HG03354 (cell line): Measurements from ENCODE around the gene CELSR1.

Experiments
- ATAC-seq: cut with Tn5 transposase; IDR thresholded peaks from one replicate; pipeline ENCODE4 v1.9.1; 2021; ENCODE audit warnings: mild to moderate bottlenecking; ENCODE audit not compliant: unreplicated experiment, poor library complexity, severe bottlenecking

CELSR1 gene

DNA sequence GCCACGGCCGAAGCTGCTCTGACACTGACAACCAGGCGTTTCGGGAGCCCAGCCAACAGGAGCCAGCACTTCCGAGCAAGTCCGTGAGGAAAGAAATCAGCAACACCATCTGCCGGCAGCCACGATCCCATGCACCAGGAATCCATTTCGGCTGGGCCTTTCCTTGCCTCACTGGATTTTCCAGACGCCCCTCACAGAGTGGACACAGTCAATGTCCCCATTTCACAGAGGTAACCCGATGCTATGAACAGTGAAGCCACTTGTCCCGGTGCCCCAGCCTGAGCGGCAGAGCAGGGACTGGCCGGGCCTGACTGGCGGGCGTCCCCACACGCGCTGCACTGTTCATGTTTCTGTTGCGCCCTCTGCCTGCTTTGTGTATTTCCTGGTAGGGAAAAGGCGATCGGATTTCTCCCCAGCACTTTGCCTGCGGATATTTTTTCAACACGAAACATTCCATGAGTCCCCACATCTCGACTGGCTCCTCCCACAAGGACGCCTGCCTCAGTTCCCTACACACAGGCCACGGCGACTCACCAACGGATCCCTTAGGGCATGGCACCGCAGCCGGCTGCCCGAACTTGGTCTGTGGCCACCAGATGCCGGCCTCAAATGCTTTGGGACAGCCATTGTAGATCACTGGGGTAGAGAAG lies 146.6 kb downstream of the CELSR1 start:
- ATAC-seq = no peak

DNA sequence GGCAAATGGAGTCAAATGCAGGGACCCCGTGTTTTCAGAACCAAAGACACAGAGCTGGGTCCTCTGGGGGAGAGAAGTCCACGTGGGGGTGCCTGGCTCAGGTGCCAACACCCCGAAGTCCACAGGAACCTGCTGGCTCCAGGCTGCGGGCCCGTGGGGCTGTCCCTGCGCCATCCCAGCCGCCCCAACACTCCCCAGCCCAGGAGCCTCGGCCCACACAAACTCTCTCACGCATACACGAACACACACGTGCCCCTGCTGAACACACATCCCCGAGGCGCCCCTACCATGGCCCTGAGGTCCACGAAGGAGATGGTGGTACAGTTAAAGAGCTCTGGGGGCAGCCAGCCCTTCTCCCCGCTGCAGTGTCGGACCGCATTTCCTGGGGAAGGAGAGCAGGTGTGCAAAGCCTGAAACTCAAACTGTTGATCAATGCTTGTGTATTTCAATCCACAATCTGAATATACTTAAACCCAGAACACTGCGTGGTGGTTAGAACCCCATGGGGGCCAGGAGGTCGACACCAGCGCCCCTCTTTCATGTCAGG lies 147.2 kb downstream of the CELSR1 start:
- no peak for ATAC-seq

DNA sequence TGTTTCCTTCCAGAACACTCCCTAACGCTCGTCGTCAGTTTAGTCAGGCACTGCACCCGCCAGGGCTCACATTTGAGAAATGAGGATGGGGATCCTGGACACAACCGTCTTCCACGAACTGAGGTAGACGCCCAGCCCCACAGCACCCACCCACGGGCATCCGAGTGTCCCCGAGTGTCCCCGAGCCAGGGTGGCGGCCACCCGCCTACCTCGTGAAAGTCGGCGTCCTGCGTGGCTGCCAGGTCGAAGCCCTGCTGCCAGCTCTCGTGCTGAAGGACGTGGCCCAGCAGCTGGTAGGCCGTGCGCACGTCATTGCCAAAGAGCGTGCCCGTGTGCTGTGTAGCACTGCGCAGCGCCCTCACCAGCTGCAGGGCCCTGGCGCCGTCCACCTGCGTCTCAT lies 148.3 kb downstream of the CELSR1 start:
- no peak for ATAC-seq

DNA sequence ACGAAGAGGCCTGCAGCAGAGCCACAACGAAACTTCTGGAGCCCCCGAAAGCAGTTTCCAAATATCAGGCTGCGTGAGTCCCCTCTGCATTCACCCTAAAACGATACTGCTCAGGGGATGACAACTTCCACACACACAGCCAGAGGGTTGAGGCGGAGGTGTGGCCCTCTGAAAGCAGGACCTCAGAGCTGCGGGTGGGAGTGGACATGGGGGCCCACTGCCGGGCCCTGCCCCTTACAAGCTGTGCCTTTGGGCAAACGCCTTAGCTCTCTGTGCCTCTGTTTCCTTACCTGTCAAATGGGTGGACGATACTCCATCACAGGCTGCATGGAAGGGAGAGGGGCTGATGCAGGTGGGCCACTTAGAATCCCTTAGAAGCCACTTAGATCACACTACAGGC lies 148.8 kb downstream of the CELSR1 start:
- ATAC-seq = no peak

DNA sequence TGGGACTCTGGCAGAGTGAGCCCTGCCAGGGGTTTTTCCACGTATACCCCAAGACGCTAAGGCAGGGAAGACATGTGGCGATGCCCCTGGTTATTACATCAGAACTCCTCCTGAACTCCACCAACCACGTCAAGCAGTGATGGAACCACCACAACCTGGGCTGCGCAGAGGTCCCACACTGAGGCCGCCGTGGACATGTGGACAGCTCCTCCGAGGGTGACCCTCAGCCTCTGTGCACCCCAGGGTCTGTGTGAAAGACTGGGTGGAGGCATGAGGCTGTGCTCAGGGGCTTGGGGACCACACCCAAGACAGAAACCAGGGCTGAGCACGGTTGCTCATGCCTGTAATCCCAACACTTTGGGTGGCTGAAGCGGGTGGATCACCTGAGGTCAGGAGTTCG lies 149.7 kb downstream of the CELSR1 start:
- ATAC-seq = no peak

DNA sequence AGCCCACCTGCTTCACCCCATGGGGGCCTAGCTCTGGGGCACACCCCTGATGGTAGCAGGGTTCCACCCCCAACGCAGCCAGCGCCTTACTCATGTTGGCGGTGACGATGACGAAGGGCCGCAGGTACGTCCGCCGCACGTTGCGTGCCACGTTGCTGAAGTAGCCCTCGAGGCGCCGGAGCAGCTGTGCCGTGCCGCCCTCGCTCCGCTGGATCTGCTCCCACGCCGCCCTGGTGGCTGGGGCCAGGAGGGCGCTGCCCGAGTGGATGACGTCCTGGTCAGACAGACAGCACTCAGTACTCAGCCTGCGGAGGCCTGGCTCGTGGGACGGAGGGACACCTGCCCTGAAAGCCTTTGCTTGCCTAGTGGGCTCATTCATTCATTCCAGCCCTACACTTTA lies 151.1 kb downstream of the CELSR1 start:
- ATAC-seq = no peak

DNA sequence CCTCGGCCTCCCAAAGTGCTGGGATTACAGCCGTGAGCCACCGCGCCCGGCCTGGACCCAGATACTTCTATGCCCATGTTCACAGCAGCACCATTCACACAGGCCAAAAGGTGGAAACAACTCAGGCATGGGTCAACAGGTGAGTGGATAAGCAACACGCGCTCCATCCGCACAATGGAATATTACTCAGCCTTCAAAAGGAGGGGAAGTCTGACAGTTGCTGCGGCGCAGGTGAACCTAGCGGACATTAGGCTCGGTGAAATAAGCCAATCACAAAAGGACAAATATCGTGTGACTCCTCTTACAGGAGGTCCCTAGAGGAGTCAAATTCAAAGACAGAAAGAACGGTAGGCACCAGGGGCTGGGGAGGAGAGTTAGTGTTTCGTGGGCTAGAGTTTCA lies 154.9 kb downstream of the CELSR1 start:
- no peak for ATAC-seq

DNA sequence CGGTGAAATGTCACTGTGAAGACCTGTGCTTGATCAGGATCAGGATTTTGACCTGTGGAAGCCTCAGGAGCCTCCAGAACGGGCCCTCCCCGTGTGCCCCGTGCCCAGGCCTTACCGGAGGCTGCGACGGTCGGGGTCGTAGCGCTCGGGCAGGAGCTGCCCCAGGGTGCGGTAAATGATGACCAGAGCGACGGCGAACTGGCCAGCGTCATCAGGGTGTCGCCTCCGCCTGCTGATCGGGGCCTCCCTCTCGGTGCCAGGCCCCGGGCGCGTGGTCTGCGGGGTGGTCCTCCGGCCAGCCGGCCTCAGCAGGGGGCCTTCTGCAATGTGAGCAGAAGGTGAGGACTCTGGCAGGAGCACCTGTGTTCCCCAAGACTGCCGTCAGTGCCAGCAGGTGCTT lies 155.7 kb downstream of the CELSR1 start:
- ATAC-seq = no peak

DNA sequence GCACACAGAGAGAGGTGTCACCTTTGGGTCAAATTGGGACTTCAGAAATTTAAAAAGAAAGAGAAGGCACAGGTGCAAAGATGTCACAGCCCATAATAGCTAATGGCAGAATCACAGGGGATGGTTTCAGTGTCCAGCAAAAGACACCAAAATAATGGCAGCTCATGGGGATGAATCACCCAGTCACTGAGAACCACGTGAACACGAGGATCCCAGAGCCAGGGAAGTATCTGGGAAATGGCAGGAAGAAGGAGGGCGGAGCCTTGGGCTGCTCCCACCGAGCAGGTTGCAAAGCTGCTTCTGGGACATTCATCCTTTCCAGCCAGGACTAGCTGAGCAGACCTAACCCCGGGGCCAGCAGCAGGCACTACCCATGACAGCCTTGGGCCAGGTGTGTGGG lies 156.3 kb downstream of the CELSR1 start:
- no peak for ATAC-seq

DNA sequence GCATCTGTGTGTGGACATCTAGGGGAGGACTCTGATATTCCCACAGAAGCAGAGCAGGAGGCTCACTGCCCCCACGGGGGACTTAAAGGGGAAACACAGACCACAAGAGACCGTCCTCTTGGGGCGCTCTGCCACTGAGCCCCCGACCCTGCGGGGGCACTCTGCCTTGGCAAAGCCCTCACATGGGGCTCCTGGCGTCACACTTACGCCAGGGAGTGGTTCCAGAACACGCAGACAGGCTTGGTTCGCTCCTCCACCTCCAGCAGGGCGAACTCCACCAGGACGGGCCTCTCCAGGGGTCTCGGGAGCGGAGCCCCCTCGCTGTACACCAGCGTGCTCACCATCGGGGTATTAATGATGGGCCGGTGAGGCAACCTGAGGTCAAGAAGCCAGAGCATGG lies 156.8 kb downstream of the CELSR1 start:
- no peak for ATAC-seq

DNA sequence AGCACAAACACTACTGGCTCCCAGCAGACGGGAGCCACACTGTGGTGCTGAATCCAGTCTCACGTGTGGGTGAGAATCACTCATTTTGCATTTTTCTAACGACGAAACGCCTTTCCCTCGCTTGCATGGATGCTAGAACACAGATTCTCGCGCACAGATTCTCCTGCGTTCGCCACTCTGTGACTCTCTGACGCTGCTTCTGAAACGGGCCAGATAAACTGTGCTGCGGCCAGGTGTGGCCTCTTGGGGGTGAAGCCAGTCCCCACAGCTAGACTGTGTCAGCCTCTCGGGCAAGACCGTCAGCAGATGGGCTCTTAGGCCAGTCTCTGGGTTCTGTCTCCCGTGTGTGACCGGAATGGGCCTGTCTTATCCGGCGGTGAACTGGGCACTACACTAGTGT lies 157.4 kb downstream of the CELSR1 start:
- no peak for ATAC-seq

DNA sequence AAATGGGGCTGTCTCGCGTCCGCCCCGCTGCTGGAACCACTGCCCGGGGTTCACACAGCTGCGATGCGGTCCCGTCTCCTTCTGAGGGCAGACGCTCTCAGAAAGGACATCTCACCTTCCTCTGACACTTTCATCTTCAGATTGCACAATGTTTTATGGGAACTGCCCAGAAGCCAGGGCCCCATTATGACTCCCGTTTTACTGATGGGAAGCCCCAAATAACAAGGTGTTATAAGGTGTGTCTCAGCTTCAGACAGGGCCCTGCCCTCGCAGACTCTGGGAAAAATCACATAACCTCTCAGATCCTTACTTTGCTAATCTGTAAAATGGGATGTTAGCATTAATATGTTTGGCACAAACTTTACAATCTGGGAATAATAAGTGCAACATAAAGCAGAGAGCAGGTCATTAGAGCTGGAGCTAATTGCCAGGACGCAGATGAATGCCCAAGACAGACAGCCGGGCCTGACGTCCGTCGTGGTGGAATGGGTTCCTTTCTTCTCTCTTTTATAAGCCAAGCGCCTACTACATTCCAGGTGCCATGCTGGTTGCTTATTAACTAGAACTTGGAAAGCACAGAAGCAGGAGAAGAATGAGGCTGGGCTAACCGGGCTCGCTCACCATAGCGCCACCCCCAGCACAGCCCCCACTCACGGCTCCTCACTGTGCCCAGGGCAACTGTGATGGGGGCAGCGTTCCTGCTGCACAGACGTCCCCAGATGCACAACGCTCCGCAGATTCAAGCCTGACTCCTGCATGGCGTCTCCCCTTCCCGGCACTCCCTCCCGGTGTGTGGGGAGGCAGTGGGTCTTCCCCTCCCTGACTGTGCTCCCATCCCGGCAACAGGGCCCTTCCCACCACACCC lies 158.1 kb downstream of the CELSR1 start:
- no peak for ATAC-seq

DNA sequence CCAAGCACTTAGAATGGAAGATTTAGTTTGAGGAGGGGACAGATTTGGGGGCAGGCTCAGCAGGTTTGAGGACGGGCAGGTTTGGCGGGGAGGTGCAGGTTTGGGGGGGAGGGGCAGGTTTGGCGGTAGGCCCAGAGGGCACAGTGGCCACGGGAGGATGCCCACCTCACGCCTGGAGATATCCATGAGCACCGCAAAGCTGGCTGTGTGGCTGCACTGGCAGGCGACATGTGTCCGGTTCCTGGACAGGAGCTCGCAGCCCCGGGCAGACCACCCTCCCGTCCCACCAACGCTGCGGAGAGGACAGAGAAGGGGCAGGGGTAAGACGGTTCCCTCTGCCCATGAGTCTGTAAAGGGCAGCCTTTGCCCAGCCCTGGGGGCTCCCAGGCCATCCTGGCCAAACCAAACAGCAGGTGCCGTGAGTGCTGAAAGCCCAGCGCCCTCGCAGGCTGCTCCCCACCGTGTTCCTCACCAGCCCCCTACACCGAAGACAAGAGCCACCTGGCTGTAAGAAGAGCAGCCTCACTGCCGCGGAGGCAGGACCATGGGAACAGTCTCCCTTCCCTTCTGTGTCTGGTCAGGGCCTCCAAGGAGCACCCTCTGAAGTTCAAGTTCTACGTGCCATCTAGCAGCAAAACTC lies 158.9 kb downstream of the CELSR1 start:
- no peak for ATAC-seq

DNA sequence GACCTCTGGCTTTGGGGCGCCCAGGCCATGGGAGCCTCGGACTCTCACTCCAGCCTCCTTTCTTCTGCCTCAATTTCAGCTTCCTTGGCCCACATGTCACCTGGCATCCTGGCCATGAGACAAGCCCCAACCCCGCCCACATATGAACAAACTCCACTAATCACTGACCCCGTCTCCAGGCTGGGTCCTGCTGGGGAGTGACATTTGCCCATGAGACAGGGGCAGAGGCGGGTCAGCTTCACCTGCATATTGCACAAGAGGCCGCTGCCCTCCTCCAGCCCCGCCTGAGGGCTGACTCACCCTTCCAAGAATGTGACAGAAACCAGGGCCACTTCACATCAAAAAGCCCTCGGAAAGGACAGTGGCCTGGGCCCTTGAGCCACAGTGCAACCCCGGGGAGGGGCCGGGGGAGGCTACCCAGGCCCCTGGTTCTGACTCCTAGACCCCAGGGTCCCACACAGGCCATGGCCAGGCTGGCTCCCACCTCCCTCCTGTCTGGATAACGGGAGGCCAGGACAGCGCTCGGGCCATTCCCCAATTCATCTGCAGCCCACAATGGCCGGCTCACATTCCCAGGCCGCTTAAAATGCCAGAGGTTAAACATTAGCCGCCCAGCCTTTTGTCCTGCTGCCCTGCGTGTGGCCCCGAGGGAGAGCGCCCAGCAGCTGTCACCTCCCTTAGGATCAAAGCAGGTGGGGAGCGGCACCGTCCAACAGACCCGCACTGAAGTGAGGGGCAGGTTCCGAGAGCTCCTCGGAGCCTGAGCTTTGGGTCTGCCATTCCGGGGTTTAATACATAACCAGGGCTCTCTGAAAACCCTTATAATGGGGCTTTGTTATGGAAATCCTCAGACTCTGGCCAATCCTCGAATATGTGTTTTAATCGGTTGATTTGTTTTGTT lies 159.6 kb downstream of the CELSR1 start:
- no peak for ATAC-seq

DNA sequence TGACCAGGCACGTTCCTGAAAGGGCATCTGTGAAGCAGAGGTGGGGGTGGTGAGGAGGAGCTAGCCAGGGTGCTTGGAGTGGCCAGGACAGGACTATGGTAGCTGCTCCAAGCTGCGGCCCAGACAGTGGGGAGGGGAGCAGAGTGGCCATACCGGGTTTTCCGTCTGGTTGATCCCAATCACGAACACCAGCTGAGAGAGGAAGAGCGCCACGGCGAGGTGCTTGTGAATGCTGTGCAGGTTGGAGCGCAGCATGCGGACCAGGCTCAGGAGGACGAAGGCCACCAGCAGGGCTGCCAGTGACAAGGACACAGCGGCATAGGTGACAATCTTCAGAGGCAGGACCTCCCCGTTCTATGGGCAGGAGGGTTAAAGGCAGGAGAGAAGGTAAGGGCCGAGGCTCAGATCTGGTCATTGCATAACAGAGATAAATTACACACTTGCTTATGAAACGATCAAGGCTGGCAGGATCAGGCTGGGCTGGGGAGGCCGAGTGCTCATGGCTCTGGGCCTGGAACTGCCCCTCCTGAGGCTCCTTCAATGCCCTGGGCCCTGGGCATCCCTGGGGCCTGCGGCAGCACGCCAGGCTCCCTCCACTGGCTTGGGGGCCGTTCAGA lies 160.4 kb downstream of the CELSR1 start:
- no peak for ATAC-seq

DNA sequence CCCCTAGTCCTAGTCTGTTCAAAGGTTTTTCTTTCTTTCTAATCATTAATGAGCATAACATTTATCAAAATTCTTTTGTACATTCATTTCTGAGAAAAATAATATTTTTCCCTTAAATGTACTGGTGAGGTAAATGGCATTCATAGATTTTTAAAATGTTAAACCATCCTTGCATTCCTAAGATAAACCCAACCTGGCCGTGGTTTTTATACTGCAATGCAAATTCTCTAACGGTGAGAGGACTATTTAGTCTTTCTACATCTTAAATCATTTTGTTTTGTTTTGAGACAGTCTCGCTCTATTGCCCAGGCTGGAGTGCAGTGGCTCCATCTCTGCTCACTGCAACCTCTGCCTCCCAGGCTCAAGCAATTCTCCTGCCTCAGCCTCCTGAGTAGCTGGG lies 161.3 kb downstream of the CELSR1 start:
- no peak for ATAC-seq

DNA sequence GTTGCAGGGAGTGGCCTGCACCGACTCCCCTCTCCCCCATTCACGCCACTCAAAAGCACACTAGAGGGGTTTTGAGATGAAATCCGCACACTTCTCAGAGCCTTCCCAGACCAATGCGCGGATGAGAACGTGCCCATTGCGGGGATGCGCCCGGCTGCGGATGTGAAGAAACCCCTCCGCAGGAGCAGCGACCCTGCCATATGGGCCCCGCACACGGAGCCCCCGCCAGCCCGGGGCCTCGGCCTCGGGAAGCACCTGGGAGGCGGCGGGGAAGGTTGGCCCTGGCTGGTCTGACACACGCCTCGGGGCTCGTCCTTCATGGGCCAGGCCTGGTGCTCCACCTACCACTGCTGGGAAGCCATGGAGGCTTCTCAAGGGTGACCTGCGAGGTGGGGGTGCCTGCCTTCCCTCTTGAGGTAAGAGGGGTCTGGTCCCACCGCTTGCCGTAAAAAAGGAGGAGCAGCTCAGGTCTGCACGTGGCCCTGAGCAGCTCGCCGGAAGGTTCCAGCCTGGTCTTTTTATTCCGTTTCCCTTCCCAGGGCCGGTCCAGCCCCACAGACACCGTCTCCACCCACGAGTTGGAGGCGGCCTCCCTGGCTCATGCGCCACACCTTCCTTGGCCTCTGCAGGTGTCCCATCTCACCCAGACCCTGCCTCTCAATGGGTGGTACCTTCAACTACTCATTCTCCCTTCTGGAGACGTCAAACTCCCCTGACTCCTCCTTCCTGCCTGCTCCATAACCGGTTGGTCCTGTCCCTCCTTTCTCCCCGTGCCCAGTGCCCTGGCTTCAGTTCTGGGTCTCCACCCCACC lies 162.6 kb downstream of the CELSR1 start:
- ATAC-seq = no peak

DNA sequence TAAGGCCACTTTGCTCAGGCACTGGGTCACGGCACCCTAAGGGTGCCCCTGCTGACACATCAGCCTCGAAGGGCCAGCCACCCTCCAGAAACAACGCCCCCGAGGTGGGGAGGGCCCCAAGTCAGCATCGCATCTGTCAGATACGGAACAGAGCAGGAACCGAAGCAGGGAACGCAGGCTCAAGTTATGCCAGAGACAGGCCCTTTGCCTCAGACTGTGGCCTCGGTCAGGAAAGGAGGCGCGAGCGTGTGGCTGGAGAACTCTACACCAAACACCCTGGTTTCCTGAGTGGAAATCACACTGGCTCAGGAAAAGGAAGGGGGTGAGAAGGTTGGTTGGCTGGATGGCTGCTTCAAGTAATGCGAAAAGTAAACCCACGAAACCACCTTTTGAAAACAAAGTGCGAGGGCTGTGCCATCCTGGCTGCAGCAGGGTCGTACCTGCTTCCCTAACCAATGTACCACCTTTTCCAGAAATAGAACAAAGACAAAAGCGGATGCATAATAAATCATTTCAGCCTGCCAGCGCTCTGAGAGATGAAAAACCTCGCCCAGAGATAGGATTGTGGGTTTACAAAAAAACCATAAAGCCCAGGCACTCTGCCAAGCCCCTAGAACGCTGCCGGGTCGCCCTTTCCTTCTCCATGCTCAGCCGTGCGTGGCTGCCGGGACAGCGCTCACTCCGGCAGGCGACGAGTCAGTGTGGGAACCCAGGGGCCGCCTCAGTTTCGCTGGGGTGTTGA lies 163.3 kb downstream of the CELSR1 start:
- ATAC-seq = no peak
